Neutrophil (primary cell): ENCODE data around the gene BTBD9.

Experiments
- H3K27ac ChIP-seq: fragments of 200-600 bp; sonication (generic); 2 replicates; pipeline ENCODE4 v1.5.1; 2016; ENCODE audit warnings: mild to moderate bottlenecking, moderate library complexity
- H3K27me3 ChIP-seq: fragments of 200-600 bp; sonication (generic); 2 replicates; pipeline ENCODE4 v1.6.0; 2016; ENCODE audit warnings: mild to moderate bottlenecking
- H3K36me3 ChIP-seq: fragments of 200-600 bp; sonication (generic); 2 replicates; pipeline ENCODE4 v1.5.1; 2017
- H3K4me1 ChIP-seq, 2 experiments: fragments of 200-600 bp in 1 of 2; sonication (generic) in 1 of 2; 1 replicate in 1 of 2; 2 replicates in 1 of 2; pipeline versions ENCODE4 v1.5.1 to v1.6.1; 2013 to 2016; ENCODE audit warnings: low read depth in 1 of 2, low read length in 1 of 2, mild to moderate bottlenecking in 1 of 2, moderate library complexity in 1 of 2; ENCODE audit not compliant: control insufficient read depth in 1 of 2, insufficient read depth in 1 of 2
- H3K4me3 ChIP-seq, 2 experiments: fragments of 200-600 bp in 1 of 2; sonication (generic) in 1 of 2; 1 replicate in 1 of 2; 2 replicates in 1 of 2; pipeline ENCODE4 v1.5.1; 2013 to 2016; ENCODE audit warnings: low read depth in 1 of 2, low read length in 1 of 2, mild to moderate bottlenecking in 1 of 2, moderate library complexity in 1 of 2
- H3K9me3 ChIP-seq: fragments of 200-600 bp; sonication (generic); 2 replicates; pipeline ENCODE4 v1.5.1; 2016
- TF ChIP-seq, protein P1 (sequence below): fragments of 200-600 bp; sonication (generic); IDR thresholded peaks from 2 replicates; pipeline ENCODE4 v1.5.1; 2016; ENCODE audit warnings: antibody characterized with exemption

Gene BTBD9

DNA sequence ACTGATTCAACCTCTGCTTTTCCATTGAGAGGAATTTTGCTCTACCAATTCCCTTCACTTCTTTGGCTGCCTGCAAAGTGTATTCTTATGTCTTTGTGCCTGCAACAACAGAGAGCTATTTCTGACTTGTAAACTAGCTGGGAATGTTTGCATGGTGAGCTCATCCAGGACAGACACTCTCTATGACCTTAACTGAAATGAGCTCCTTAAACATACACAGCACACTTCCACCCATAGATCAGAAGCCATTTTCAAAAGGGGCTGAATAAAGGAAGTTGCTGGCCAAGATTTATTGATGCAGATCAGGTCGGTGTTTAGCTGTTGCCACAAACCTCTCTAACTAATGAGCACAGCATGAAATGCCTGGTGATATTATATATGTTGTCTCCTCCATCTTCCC, 377.7 kb downstream of the BTBD9 start:
- Histone ChIP-seq H3K36me3 (peaks cover 6% of the 10 kb centered on the region), H3K27ac (no peak overlapping the region), H3K4me1 (no peaks in the 10 kb centered on the region), H3K27me3 (no peaks in the 10 kb centered on the region), H3K9me3 (no peaks in the 10 kb centered on the region), H3K4me3 (no peak overlapping the region)
- TF ChIP-seq, protein P1, sequence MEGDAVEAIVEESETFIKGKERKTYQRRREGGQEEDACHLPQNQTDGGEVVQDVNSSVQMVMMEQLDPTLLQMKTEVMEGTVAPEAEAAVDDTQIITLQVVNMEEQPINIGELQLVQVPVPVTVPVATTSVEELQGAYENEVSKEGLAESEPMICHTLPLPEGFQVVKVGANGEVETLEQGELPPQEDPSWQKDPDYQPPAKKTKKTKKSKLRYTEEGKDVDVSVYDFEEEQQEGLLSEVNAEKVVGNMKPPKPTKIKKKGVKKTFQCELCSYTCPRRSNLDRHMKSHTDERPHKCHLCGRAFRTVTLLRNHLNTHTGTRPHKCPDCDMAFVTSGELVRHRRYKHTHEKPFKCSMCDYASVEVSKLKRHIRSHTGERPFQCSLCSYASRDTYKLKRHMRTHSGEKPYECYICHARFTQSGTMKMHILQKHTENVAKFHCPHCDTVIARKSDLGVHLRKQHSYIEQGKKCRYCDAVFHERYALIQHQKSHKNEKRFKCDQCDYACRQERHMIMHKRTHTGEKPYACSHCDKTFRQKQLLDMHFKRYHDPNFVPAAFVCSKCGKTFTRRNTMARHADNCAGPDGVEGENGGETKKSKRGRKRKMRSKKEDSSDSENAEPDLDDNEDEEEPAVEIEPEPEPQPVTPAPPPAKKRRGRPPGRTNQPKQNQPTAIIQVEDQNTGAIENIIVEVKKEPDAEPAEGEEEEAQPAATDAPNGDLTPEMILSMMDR = no peak

DNA sequence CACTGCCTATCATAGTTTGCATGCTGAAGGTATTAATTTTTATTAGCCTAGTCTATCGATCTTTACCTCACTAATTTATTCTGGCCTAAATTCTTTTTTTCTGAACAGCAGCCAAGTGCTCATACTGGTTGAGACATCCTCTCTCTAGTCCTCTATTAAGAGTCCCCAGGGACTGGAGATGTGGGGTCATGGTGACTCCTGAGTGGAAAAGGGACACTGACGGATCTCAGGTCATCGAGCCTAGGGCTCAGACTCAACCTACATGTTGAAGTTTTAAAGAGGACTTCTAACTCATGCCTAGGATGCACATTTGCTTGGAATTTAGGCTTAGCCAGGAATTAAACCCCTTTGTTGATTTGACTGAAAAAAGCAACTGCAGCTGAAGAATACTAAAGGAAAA, 378.1 kb downstream of the BTBD9 start:
- Histone ChIP-seq H3K4me1 (no peaks in the 10 kb centered on the region), H3K9me3 (no peaks in the 10 kb centered on the region), H3K4me3 (no peak overlapping the region), H3K36me3 (peaks cover 6% of the 10 kb centered on the region), H3K27me3 (no peaks in the 10 kb centered on the region), H3K27ac (no peak overlapping the region)
- TF ChIP-seq, protein P1 = no peak

DNA sequence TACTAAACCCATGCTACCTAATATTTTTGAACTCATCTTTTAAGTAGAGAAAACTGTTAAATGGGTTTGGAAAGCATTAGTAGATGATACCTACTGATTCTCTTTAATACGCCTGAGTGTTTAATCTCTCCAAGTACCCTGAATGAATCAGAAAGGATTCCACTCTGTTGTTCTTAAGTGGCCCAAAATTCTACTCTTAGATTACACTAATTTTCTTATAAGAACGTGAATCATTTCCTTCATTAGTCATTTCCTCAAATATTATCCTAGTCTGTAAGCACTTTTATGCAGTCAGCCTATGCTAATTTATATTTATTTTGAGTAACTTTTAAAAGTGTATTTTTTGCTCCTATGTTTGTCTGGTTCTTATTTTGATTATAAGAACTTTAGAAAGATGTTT, 380.0 kb downstream of the BTBD9 start:
- H3K27me3 ChIP-seq = no peaks in the 10 kb centered on the region
- H3K27ac ChIP-seq = no peak overlapping the region
- TF ChIP-seq, protein P1 = no peak
- H3K4me1 ChIP-seq = no peaks in the 10 kb centered on the region
- no peak overlapping the region for H3K4me3 ChIP-seq
- H3K36me3 ChIP-seq = peaks cover 9% of the 10 kb centered on the region
- no peaks in the 10 kb centered on the region for H3K9me3 ChIP-seq

DNA sequence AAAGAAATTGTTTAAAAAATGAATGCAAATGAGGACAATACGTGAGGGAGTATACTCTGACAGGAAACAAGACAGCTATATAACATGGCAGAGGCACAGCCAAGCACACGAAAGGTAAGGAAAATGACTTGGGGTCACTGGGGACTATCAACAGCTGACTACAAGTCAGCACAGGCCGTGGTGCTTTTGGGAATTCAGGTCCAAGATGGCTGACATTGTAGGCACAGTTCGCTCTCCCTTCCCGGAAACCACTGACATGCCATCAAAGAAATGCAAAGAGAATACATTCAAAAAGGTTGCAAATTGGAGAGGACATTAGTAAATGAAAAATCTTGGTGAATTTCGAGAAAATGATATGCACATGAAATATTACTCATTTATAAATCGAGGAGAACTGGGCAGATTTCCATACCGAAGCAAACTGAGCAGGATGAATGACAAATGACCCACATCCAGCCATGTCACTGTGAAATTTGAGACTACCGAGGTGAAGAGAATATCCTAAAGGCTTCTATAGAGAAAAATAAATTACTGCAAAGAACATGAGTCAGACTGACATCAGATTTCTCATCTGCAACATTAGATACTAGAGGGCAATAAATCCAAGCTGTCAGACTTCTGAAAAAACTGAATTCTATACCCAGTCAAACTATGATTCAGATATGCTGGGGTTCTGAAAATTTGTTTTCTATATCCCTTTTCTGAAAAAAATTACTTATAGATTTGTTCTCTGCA, 391.1 kb downstream of the BTBD9 start:
- H3K27ac ChIP-seq = no peak overlapping the region

DNA sequence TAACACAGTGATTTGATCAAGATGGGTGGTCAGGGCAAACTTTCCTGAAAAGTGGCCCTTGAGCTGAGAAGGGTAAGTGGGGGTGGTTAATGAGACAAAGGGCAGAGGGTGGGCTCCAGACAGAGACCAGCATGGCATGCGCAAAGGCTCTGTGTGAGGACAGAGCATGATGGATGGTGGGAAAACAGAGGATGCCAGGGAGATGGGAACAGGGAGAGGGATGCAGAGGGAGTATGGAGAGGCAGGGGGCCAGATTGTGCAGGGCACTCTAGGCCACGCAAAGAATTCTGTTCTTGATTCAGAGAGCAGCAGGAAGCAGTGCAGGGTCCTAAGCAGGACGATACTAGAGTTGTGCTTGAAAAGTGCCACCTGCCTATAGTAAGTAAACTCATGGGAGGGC, 394.4 kb downstream of the BTBD9 start:
- Histone ChIP-seq H3K36me3 (no peaks in the 10 kb centered on the region), H3K27ac (no peak overlapping the region), H3K4me3 (no peak overlapping the region), H3K9me3 (no peaks in the 10 kb centered on the region), H3K4me1 (no peaks in the 10 kb centered on the region), H3K27me3 (no peaks in the 10 kb centered on the region)
- TF ChIP-seq, protein P1 = no peak

More for the DNA sequence above, 391.1 kb downstream of the BTBD9 start:
- Histone ChIP-seq H3K36me3 (no peaks in the 10 kb centered on the region), H3K4me3 (no peak overlapping the region), H3K27me3 (no peaks in the 10 kb centered on the region), H3K9me3 (no peaks in the 10 kb centered on the region), H3K4me1 (no peaks in the 10 kb centered on the region)
- TF ChIP-seq, protein P1 = no peak
